K562 (cell line): ENCODE measurements around the gene SPTY2D1. TPM values are rescaled to one million over a fixed set of nuclear protein-coding genes. Genes with fewer than 3 reads are reported as not detected.

Experiments used
- C11orf30 ChIP-seq: fragments of 450-650 bp; IDR thresholded peaks from 2 replicates; pipeline ENCODE4 v1.6.1; 2016; ENCODE audit warnings: low read depth, mild to moderate bottlenecking
- DPF2 ChIP-seq: fragments of 450-650 bp; IDR thresholded peaks from 2 replicates; pipeline ENCODE4 v1.6.1; 2016
- ETV1 ChIP-seq: fragments of 450-650 bp; conservative IDR thresholded peaks from 2 replicates; pipeline ENCODE4 v1.6.1; 2016; ENCODE audit warnings: missing genetic modification characterization, control low read depth, low read depth, missing compliant biosample characterization
- FOSL1 ChIP-seq: fragments of 200-800 bp; sonication (Bioruptor generic); conservative IDR thresholded peaks from 2 replicates; pipeline ENCODE4 v1.6.1; 2016; ENCODE audit warnings: missing genetic modification characterization, missing compliant biosample characterization
- HDGF ChIP-seq: fragments of 450-650 bp; IDR thresholded peaks from 2 replicates; pipeline ENCODE4 v1.6.1; 2016
- IRF1 ChIP-seq: sonication (generic); formaldehyde crosslinking; IDR thresholded peaks from 2 replicates; pipeline ENCODE4 v1.8.0; 2022; ENCODE audit warnings: missing genetic modification reagents, mild to moderate bottlenecking, borderline replicate concordance
- L3MBTL2 ChIP-seq: fragments of 450-650 bp; IDR thresholded peaks from 2 replicates; pipeline ENCODE4 v1.6.1; 2016; ENCODE audit warnings: mild to moderate bottlenecking, moderate library complexity
- MBD2 ChIP-seq: sonication (generic); IDR thresholded peaks from 2 replicates; pipeline ENCODE4 v1.6.1; 2016; ENCODE audit warnings: low read depth, borderline replicate concordance
- RBM22 ChIP-seq: fragments of 200-400 bp; formaldehyde crosslinking; IDR thresholded peaks from 2 replicates; pipeline ENCODE4 v1.6.1; 2018; ENCODE audit warnings: low read length, low read depth; ENCODE audit not compliant: poor library complexity, severe bottlenecking
- RUNX1 ChIP-seq: sonication (generic); IDR thresholded peaks from 2 replicates; pipeline ENCODE4 v1.6.1; 2016; ENCODE audit warnings: antibody characterized with exemption, low read depth
- SETDB1 ChIP-seq: IDR thresholded peaks from one replicate; pipeline ENCODE4 v1.6.1; 2012; ENCODE audit warnings: low read length, control low read depth, inconsistent platforms
- SMARCA4 ChIP-seq: fragments of 450-650 bp; IDR thresholded peaks from 2 replicates; pipeline ENCODE4 v1.6.1; 2016
- YY1 ChIP-seq, 3 experiments: IDR thresholded peaks; 2 replicates each; pipeline ENCODE4 v1.6.1; 2011; ENCODE audit warnings: low read length in 2 of 3, mild to moderate bottlenecking in 2 of 3, moderate library complexity in 2 of 3, borderline replicate concordance in 1 of 3, control low read depth in 1 of 3, low read depth in 1 of 3; ENCODE audit not compliant: insufficient read depth in 3 of 3, insufficient replicate concordance in 2 of 3, control insufficient read depth in 1 of 3, insufficient read length in 1 of 3; ENCODE audit errors: extremely low read depth in 1 of 3
- ZNF445 ChIP-seq: fragments of 250-450 bp; sonication (Bioruptor Pico); IDR thresholded peaks from 2 replicates; pipeline ENCODE4 v1.4.0; 2020; ENCODE audit warnings: low read depth, mild to moderate bottlenecking, moderate library complexity
- ZNF830 ChIP-seq: fragments of 250-450 bp; sonication (Bioruptor Pico); IDR thresholded peaks from 2 replicates; pipeline ENCODE4 v1.5.0; 2021; ENCODE audit warnings: mild to moderate bottlenecking
- polyA plus RNA-seq, 8 experiments: library from polyadenylated mRNA; depleted of rRNA in 4 of 8; stranded (reverse) in 5 of 8; unstranded in 3 of 8; fragments of >200 nt; fragmentation: Nextera tagmentation in 2 of 8; fragmentation: Illumina TruSeq in 1 of 8; extraction: Ambion mirVana in 2 of 8; extraction: Trizol in 1 of 8; gene quantifications; 2 replicates each; pipeline versions ENCODE4 v1.2.1 to v1.2.3, GENCODE V29; 2011 to 2014; ENCODE audit warnings: inconsistent platforms in 1 of 8, missing spikeins in 1 of 8
- total RNA-seq, 7 experiments: library from RNA; depleted of rRNA in 6 of 7; stranded (reverse); fragments of >200 nt in 6 of 7; fragmentation: Illumina TruSeq in 2 of 7; extraction: Trizol in 2 of 7; gene quantifications; 2 replicates each; pipeline versions ENCODE4 v1.2.1 to v1.2.3, GENCODE V29; 2011 to 2021; ENCODE audit warnings: low replicate concordance in 1 of 7
- TF ChIP-seq, protein P1 (sequence below): sonication (generic); formaldehyde crosslinking; IDR thresholded peaks from 2 replicates; pipeline ENCODE4 v1.8.0; 2022; ENCODE audit warnings: missing genetic modification reagents, mild to moderate bottlenecking, moderate library complexity, borderline replicate concordance
- TF ChIP-seq, protein P2 (sequence below): fragments of 250-450 bp; sonication (Bioruptor Pico); IDR thresholded peaks from 2 replicates; pipeline ENCODE4 v1.5.1; 2021; ENCODE audit warnings: mild to moderate bottlenecking
- TF ChIP-seq, protein P3 (sequence below): fragments of 250-450 bp; sonication (Bioruptor Pico); IDR thresholded peaks from 2 replicates; pipeline ENCODE4 v1.4.0; 2020; ENCODE audit warnings: mild to moderate bottlenecking

The SPTY2D1 gene
- total and polyA plus RNA-seq, 9 of the 15 experiments (the other 6 are each of a cell fraction or from before 2014, with no cell fraction given): 3.2 to 32.1 (median 12.9) TPM

- TF ChIP-seq YY1 (IDR thresholded peaks at IDR 0.05; ENCODE audit: borderline replicate concordance in 1 of 3, control insufficient read depth in 1 of 3, extremely low read depth in 1 of 3, insufficient read depth in 3 of 3, insufficient read length in 1 of 3, insufficient replicate concordance in 2 of 3, low read depth in 1 of 3, low read length in 2 of 3) (no peak), SMARCA4 (0 out of 2 replicates have a peak, but pooled peaks have one; percentile 25), FOSL1 (tag) (peak; percentile 53; the same call in 1 of the 2 replicates), HDGF (no peak), RBM22 (no peak), ETV1 (peak; percentile 36; the same call in 1 of the 2 replicates), C11orf30 (peak; percentile 54; the same call in 1 of the 2 replicates), ZNF830 (CRISPR knock-in tag) (no peak), MBD2 (no peak), SETDB1 (no peak), L3MBTL2 (no peak), IRF1 (CRISPR knock-in tag) (no peak), RUNX1 (no peak), ZNF445 (CRISPR knock-in tag) (no peak), DPF2 (peak; percentile 41)
- TF ChIP-seq, protein P1, sequence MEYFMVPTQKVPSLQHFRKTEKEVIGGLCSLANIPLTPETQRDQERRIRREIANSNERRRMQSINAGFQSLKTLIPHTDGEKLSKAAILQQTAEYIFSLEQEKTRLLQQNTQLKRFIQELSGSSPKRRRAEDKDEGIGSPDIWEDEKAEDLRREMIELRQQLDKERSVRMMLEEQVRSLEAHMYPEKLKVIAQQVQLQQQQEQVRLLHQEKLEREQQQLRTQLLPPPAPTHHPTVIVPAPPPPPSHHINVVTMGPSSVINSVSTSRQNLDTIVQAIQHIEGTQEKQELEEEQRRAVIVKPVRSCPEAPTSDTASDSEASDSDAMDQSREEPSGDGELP: no peak
- TF ChIP-seq, protein P2, sequence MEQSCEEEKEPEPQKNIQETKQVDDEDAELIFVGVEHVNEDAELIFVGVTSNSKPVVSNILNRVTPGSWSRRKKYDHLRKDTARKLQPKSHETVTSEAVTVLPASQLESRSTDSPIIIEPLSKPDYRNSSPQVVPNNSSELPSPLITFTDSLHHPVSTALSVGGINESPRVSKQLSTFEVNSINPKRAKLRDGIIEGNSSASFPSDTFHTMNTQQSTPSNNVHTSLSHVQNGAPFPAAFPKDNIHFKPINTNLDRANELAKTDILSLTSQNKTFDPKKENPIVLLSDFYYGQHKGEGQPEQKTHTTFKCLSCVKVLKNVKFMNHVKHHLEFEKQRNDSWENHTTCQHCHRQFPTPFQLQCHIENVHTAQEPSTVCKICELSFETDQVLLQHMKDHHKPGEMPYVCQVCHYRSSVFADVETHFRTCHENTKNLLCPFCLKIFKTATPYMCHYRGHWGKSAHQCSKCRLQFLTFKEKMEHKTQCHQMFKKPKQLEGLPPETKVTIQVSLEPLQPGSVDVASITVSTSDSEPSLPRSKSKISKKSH: no peak
- TF ChIP-seq, protein P3, sequence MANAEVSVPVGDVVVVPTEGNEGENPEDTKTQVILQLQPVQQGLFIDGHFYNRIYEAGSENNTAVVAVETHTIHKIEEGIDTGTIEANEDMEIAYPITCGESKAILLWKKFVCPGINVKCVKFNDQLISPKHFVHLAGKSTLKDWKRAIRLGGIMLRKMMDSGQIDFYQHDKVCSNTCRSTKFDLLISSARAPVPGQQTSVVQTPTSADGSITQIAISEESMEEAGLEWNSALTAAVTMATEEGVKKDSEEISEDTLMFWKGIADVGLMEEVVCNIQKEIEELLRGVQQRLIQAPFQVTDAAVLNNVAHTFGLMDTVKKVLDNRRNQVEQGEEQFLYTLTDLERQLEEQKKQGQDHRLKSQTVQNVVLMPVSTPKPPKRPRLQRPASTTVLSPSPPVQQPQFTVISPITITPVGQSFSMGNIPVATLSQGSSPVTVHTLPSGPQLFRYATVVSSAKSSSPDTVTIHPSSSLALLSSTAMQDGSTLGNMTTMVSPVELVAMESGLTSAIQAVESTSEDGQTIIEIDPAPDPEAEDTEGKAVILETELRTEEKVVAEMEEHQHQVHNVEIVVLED (CRISPR knock-in tag): no peak
These were observed 35.1 kb upstream of the SPTY2D1 start (continued) for GRCh38 chr11:18669219-18669596.
